GM19452 (cell line): ENCODE results near the gene PAQR6.

ENCODE experiments used
- ATAC-seq: cut with Tn5 transposase; IDR thresholded peaks from one replicate; pipeline ENCODE4 v1.9.1; 2021; ENCODE audit not compliant: unreplicated experiment

PAQR6 gene, protein sequence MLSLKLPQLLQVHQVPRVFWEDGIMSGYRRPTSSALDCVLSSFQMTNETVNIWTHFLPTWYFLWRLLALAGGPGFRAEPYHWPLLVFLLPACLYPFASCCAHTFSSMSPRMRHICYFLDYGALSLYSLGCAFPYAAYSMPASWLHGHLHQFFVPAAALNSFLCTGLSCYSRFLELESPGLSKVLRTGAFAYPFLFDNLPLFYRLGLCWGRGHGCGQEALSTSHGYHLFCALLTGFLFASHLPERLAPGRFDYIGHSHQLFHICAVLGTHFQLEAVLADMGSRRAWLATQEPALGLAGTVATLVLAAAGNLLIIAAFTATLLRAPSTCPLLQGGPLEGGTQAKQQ

DNA sequence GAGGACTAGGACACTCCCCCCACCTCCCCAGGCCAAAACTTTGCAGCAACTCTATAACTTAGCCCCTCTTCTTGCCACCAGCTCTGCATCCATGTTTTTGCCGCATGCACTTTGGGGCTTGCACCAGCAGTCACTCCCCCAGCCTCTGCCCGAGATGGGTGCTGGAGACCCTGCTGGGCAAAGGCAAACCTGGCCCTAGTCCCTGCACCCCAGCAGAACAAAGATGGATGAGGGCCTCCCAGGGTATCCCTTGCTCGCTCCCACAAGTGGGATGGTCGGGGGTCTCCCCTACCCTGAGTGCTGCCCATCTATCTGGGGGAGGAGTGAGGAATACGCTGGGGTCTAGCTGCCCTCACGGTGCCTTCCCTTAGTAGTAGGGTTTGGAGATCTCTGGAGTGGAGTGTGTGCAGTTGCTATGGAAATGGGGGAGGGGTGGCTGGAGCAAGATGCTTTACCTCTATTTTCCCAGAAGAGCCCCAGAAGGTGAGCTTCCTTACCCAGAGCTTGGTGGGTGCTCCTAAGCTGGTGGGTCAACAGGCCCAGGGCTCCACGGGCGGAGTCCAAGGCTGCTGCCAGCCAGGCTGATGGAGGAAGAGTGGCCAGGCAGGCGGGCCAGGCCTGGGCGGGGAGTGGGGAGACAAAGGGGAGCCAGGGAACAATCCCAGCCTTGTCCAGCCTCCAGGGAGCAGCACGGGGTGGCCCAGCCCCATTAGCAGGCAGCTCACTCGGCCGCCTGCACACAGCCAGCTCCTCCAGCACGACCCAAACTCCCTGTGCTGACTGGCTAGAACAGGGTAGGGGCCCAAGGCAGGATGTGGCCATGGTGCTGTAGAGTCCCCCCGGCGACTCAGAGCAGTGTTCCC, at the start of gene PAQR6:
Gene PAQR6, minus strand, starts transcription at position 597 of the 863 bp plus-strand sequence. CDS start 1,325 bp downstream, outside the sequence.
- ATAC-seq: no peak

DNA sequence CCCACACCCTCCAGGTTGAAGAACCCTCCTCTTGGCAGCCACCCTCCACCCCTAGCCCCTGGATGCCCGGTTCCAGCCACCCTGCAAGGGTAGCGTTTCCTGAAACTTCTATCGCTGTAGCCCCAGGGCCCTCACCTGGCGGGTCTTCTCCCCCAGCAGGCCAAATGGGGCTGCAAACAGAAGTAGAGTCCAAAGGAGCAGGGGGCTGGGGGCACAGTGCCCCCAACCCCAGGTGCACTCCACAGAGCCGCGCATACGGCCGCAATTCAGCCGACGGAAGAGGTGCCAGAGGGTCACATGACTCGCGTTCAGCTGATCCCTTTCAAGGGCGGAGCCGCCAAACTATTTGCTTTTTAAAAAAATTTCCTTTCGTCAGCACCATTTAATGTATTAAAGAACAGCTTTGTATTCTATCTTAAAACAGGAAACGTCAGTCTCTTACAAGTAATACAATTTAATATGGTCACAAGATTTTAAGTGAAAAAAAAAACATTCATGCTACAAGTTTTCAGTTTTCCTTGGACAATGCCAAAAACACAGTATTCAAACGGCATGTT, 47.6 kb upstream of the PAQR6 start, which contains the start of gene GLMP:
Gene GLMP, minus strand, starts transcription at position 289 of the 557 bp plus-strand sequence. Its CDS starts 34 bp downstream, at position 255.
- ATAC-seq: no peak

DNA sequence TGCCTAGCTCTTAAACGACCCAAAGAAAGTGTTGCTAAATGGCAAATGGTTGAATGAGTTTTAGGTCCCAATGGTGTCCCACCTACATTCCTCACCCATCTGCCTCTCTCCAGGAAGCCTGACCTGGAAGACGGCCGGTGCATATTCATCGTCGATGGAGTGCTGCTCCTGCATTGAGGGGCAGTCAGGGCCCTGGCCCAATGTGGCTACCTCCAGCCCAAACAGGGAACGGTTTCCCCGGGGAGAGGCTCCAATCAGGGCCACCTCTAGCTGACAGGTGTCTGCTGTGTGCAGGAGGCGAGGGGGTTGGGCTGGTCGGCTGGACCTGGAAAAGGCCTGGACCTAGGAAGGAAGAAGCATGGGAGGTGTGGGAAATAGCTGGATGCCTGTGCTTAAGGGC, 46.0 kb upstream of the PAQR6 start:
- no peak for ATAC-seq

DNA sequence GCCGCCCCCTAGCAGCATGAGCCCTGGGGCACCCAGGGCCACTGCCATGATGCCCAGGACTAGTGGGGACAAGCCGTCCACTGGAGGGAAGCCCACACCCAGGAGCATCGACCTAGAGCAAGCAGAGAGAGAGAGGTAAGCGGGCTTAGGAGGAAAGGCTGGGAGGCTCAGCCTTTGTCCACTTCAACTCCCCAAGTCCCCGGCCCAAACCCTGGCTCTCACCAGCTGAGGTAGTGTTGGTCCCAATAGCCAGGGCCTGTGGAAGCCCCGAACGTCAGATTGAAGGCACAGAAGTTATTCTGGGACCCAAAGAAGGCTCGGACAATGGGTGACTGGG, 45.2 kb upstream of the PAQR6 start:
- ATAC-seq: no peak

DNA sequence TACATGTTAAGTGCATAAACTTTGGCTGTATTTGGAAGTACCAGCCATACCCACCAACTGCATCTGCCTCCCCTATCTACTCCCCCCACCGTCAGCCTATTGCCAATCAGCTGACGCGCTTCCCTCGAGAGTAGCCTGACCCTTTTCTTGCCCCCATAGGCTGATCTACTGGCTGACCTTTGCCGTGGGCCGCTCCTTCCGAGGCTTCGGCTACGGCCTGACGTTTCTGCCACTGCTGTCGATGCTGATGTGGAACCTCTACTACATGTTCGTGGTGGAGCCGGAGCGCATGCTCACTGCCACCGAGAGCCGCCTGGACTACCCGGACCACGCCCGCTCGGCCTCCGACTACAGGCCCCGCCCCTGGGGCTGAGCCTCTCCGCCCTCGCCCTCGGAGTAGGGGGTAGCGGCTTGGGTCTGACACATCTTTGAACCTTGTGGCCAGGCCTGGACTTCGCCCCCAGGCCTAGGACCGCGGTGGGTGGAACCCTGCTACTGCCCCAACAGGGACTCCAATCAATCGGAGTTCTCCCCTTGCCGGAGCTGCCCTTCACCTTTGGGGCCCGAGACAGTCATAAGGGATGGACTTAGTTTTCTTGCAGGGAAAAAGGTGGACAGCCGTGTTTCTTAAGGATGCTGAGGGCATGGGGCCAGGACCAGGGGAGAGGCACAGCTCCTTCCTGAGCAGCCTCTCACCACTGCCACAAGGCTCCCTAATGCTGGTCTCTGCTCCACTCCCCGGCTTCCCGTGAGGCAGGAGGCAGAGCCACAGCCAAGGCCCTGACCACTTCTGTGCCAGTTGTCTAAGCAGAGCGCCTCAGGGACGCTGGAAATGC, 43.6 kb upstream of the PAQR6 start:
- ATAC-seq: no peak

DNA sequence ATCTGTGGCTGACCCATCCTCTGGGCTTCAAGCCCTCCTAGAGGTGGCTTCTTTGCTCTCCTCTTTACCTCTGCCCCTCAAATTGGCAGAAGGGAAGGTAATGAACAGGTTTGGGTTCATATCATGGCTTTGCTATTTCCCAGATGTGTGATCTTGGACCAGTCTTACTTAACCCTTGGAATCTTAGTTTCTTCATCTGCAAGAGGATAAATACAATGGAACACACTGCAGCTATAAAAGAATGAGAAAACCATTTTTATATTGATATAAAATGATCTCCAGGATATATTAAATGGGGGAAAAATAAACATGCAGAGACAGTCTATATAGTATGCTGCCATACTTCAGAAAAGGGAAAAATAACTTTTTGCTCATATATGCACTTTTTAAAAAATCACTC, 42.0 kb upstream of the PAQR6 start:
- no peak for ATAC-seq

DNA sequence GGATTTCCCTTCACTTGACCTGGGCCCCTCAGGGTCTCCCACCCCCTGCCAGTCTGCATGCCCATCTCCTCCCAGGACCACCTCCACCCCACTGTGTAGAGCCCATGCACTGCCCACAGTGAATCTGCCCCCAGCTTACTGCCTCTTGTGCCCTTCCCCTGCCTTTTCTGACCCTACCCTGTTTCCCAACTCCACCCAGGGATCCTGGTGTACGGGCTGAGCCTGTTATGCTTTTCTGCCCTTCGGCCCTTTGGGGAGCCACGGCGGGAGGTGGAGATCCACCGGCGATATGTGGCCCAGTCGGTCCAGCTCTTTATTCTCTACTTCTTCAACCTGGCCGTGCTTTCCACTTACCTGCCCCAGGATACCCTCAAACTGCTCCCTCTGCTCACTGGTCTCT, 38.2 kb upstream of the PAQR6 start:
- ATAC-seq: no peak

DNA sequence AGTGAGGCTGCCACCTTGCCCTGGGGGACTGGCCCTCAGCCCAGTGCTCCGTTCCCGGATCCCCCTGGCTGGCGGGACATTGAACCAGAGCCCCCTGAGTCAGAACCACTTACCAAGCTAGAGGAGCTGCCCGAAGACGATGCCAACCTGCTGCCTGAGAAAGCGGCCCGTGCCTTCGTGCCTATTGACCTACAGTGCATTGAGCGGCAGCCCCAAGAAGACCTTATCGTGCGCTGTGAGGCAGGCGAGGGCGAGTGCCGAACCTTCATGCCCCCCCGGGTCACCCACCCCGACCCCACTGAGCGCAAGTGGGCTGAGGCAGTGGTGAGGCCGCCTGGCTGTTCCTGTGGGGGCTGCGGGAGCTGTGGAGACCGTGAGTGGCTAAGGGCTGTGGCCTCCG, 37.6 kb upstream of the PAQR6 start:
- ATAC-seq: no peak

DNA sequence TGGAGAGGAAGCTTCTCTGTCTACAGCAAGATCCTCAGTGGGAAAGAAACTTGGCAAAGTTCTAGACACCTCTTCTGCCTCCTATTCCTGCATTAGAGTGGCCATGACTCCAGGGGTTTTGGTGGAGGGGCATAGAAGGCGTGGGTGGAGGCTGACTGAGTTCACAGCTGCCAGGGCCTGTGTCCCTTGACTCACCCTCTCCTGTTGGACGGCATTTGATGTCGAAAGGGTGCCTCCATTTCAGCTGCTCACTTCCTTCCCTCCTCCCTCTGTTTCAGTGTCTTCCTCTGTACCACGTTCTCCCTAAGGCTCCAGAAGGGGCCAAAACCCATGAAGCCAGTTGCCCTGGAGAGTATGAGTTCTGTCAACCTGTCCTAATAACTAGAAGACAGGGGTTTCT, 36.9 kb upstream of the PAQR6 start:
- no peak for ATAC-seq

DNA sequence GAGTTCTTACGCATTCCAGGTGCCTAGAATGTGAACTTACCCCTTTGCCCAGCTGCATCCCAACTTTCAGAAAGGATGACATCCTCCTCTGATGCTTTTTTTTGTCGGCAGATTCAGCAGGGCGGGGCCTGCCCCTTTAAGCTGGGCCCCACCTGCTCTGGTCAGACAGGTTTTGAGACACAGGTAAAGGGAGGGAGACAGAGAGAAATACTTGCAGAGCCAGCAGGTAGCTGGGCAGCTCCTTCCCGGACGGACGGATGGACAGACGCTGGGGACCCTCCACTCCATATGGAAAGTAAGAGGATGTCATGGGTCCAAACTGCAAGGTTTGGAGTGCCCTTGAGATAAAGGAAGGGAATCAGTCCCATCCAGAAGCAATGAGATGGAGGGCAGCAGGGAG, 36.3 kb upstream of the PAQR6 start, which contains the start of gene TMEM79:
Gene TMEM79, plus strand, starts transcription at position 214 of the 400 bp plus-strand sequence. CDS start 902 bp downstream, outside the sequence.
- ATAC-seq: no peak

DNA sequence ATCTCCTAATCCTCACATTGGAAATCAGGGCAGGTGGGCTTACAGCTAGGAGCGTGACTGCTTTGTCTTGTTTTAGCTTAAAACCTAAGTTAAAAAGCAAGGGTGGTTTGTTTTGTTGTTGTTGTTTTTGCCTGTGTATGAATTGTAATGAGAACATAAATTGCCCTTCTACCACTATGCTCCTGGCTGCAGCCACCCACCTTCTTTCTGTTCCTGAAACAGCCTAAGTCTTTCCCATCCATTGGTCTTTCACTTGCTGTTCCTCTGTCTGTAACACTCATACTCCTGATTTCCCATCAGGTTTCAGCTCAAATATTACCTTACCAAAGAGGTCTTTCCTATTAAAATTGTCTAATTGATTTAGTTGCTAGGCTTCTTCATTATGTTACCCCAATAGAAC, 35.7 kb upstream of the PAQR6 start:
- ATAC-seq: no peak

DNA sequence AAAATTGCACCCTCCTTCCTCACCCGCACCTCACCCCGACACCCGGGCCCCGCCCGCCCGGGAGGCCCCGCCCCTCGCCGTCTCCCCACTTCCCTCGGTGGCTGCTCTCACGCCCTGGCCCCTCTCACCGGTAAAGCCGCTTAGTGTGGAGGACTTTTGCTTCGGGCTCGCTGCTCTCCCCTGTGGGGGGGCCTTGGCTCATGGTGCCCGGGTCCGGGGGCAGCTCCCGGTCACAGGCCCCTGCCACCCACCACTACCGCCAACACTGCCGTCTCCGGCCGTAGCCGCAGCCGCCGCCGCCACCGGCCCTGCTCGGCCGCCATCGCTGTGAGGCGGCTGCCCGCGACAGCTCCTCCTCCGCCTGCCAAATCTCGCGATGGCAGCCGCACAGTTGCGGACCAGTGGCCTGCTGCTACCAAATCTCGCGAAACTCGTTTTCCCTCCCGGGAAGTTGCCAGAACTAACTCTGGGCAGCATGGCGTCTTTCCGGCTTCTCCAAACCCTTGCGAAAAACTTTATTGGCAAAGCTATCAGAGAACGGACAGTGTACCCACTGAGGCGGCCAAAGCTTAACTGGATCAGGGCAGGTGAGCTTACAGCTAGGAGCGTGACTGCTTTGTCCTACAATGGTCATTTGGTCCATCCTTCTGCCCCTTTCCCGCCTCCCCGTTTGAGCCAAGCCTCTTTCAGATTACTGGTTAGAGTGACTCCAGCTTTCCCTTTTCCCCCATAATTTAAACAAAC, 34.8 kb upstream of the PAQR6 start, which contains the start of gene SMG5:
Gene SMG5, minus strand, starts transcription at position 347 of the 744 bp plus-strand sequence. Its CDS starts 145 bp downstream, at position 202.
- peak; percentile 84 for ATAC-seq

DNA sequence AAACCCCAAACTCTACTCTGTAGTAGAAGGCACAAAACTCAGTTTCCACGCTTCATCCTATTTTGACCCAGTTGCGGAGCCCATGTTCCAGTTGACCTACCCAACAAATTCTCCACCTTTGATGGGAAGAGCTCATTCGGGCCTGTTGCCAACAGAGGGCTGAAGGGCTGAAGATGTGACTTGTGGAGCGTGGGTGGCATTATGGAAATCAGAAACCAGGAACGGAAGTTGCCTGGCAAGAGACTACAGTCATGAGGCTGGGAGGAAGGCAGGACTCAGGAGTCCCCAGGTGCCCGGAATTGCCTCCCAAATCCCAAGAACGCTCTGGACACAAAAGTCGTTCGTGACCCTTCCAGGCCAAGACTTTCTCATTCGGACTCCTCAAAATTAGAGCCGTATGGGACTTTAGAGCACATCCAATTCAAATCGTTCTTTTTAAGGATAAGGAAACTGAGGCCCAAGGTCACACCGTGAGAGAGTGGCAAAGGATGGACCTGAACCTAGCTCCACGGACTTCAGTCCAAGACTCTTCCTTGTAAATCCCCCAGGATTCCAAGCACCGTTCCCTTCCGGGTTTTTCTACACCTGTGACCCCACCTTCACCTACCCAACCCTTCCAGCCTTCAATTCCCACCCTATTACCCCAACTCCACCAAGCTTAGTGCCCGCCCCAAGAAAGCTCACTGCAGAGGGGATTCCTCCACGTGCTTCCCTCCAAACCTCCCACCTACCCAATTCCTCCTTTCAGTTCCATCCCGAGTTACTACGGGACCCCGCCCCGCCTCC, 34.0 kb upstream of the PAQR6 start:
- peak; percentile 8 for ATAC-seq

DNA sequence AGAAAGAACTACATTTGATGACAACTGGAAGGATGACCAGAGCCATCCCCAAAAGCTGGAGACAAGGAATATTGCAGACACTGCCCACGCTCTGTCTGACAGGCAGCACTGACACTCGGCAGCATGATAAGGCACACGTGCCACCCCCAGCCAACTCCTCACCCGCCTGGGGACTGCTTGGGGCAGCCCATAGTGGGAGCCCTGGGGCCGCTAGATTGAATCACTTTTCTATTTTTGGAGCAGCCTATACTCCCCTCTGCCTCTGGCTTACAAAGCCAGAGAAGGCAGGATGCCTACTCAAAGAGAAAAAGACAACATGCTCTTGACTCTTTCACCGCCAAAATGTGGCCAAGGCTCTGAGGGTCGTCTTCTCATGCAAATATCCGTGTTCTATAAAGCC, 33.4 kb upstream of the PAQR6 start:
- peak; percentile 43 for ATAC-seq

DNA sequence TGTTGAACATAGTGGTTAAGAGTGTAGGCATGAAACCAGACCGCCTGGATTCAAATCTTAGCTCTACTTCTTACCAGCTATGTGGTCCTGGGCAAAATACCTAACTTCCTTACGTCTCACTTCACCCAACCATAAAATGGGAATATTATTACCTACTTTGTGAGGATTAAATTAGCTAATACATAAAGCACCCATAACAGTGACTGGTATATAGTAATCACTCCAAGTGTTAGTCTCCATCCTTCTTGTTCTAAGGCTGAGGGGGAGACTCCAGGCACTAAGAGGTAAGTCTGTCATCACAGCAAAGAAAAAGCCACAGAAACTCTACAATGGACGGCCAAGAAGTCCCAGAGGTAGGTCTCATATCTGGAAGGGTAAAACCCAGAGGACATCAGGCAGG, 32.0 kb upstream of the PAQR6 start:
- no peak for ATAC-seq

DNA sequence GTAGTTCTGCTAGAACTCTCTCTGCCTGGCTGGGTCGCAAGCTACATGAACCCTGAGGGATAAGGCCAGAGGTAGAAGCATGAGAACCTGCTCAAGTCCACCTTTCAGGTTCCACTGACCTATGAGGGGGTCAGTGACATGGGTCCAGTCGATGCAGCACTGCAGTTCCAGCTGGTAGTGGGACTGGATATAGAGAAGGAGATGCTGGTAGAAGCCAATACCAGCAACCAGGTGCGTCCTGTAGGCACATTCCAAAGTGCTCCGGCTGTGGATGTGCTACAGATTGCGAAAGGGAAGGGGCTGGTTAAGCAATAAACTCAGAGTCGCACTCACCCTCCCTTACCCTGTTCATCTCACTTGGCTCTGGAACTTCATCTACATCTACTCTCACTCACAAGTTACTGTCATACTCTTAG, 29.1 kb upstream of the PAQR6 start:
- no peak for ATAC-seq

DNA sequence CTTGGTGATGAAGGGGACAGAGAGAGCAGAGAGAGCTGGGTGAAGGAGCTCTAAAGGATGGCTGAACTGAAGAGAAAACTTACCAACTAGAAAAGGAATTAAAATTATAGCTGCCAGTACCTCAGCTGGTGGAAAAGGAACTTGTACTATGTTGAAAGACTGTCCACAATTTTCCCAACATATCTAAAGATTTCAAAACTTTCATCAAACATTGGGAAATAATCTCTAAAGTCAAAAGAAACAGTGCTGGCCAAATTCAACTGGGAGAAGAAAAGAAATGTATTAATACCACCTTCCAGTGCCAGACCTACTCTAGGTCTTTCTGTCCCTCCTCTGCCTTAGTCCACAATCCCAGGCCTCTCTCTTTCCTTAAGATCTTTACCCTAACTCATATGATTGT, 28.7 kb upstream of the PAQR6 start:
- no peak for ATAC-seq

DNA sequence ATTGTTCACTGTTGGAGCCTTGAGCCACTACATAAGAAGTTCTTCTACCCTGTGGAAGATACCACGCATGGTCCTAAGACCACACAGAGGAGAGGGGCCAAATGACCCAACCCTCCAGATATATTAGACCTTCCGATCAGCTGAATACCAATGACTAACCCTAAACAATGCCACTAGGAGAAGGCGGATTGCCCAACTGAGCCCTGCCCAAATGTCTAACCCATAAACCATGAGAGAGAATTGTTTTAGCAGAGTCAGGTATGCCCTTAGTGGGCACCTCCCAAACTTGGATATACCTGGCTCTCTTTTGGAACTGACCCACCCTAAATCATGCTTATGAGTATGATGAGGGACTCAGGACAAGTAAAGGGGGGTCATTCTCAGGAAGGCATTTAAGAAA, 22.5 kb upstream of the PAQR6 start:
- ATAC-seq: no peak

DNA sequence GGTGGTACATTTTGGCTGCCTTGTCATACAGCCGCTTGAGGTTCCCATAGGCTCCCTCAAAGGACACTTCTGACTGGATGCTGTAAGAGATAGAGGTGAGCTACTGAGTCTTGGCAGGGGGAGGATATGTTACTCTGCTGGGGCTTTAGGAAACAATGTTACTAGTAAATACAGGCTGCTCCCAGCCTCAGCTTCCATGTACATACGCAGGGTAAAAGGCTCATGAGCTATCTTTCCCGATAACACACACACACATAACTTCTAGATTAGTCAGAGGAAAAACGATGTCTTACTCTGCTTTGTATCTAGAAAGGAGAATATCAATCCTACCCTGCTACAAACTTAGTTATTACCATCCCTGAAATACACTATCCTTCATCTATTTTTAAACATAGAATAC, 20.5 kb upstream of the PAQR6 start:
- ATAC-seq: no peak
